WTC11 (cell line): ENCODE measurements around the gene INCA1. TPM values are rescaled to one million over a fixed set of nuclear protein-coding genes. Genes with fewer than 3 reads are reported as not detected.

Experiments used
- ATAC-seq: fragments of 200-7000 bp; cut with Tn5 transposase; 2 replicates; pipeline ENCODE4 v1.10.0; 2021; ENCODE audit warnings: mild to moderate bottlenecking, moderate library complexity
- CTCF ChIA-PET: fragments of 300-600 bp; sonication (Branson Sonifier 250); formaldehyde crosslinking; loops from one replicate; lab custom pipeline; 2021; ENCODE audit warnings: antibody characterized with exemption; lab: Charles Lee
- POLR2A ChIA-PET: fragments of 350-600 bp; sonication (Branson Sonifier 250); formaldehyde crosslinking; loops from one replicate; lab custom pipeline; 2021; ENCODE audit warnings: antibody characterized with exemption; lab: Charles Lee
- DNase-seq: peaks from one replicate; pipeline ENCODE4 v3.0.0; 2021; ENCODE audit warnings: low spot score
- H3K27ac Mint-ChIP-seq: 2 replicates; pipeline ENCODE4 v1.8.0; 2021; ENCODE audit warnings: mixed read lengths
- H3K27me3 Mint-ChIP-seq: 2 replicates; pipeline ENCODE4 v1.8.0; 2021; ENCODE audit warnings: low read depth, mild to moderate bottlenecking, moderate library complexity, mixed read lengths
- H3K36me3 Mint-ChIP-seq: 2 replicates; pipeline ENCODE4 v1.8.0; 2021; ENCODE audit warnings: mixed read lengths
- H3K4me1 Mint-ChIP-seq: 2 replicates; pipeline ENCODE4 v1.8.0; 2022; ENCODE audit warnings: mixed read lengths
- H3K4me3 Mint-ChIP-seq: 2 replicates; pipeline ENCODE4 v1.8.0; 2021; ENCODE audit warnings: mild to moderate bottlenecking, moderate library complexity, mixed read lengths
- H3K9me3 Mint-ChIP-seq: 2 replicates; pipeline ENCODE4 v1.8.0; 2021; ENCODE audit warnings: mixed read lengths
- FOXJ3 ChIP-seq: sonication (generic); formaldehyde crosslinking; IDR thresholded peaks from 2 replicates; pipeline ENCODE4 v1.9.0; 2021; ENCODE audit warnings: missing genetic modification reagents, mild to moderate bottlenecking, borderline replicate concordance
- IRF2 ChIP-seq: sonication (generic); formaldehyde crosslinking; IDR thresholded peaks from 2 replicates; pipeline ENCODE4 v1.8.0; 2022; ENCODE audit warnings: low read depth, missing genetic modification reagents, borderline replicate concordance
- NR2C2 ChIP-seq: sonication (generic); formaldehyde crosslinking; IDR thresholded peaks from 2 replicates; pipeline ENCODE4 v1.8.0; 2022; ENCODE audit warnings: mild to moderate bottlenecking, missing genetic modification reagents
- SMAD3 ChIP-seq: sonication (generic); formaldehyde crosslinking; IDR thresholded peaks from 2 replicates; pipeline ENCODE4 v1.8.0; 2022; ENCODE audit warnings: missing genetic modification reagents, mild to moderate bottlenecking, borderline replicate concordance
- microRNA-seq: library from miRNA; unstranded; fragments of <30 nt; microRNA quantifications from one replicate; pipeline ENCODE4 v1.2.0, GENCODE V29; 2022; ENCODE audit warnings: borderline number of aligned reads
- total RNA-seq: library from RNA; stranded (reverse); gene quantifications from 3 replicates; pipeline ENCODE4 v1.2.3, GENCODE V29; 2021

Gene INCA1
- total RNA-seq, 1 experiment from 2014 or later: 0.61 TPM

GRCh38 chr17:4938688-4939545, 58.4 kb downstream of the INCA1 start:
- POLR2A ChIA-PET: interaction anchor here (0.5 to 2.6 kb wide), 3 partner anchors 28 to 123 kb away, joined by 3 to 38 read pairs (median 6); partner anchors contain the start of gene SPAG7
- H3K4me1 Mint-ChIP-seq: peaks cover 28% of the 10 kb centered on the region
- CTCF ChIA-PET: interaction anchor here (1.0 to 2.6 kb wide), 11 partner anchors 12 to 49 kb away, joined by 3 to 38 read pairs (median 7); partner anchors contain the start of genes CAMTA2, CHRNE, ENO3 and PFN1
- no peaks in the 10 kb centered on the region for H3K9me3 Mint-ChIP-seq
- no peak for TF ChIP-seq IRF2
- TF ChIP-seq NR2C2 (CRISPR knock-in tag): no peak
- TF ChIP-seq FOXJ3 (CRISPR knock-in tag): no peak
- no peak for TF ChIP-seq SMAD3
- peaks cover 36% of the 10 kb centered on the region for H3K36me3 Mint-ChIP-seq
- H3K27ac Mint-ChIP-seq: peak overlapping the region; percentile 96
- no peaks in the 10 kb centered on the region for H3K27me3 Mint-ChIP-seq
- H3K4me3 Mint-ChIP-seq: peak overlapping the region; percentile 96
- ATAC-seq (no peak), DNase-seq (no peak)

Small RNA genes lying within 50 kb of the gene (microRNA-seq; reads per million reads assigned to microRNA genes)
- gene MIR6864: not detected
- not detected for gene MIR6865

Other genes starting within 250 kb of the INCA1 start
- gene TM4SF5, start 225.6 kb downstream of the INCA1 start, total RNA-seq: not detected in 3 replicates
- 1.2 to 2.1 TPM (median 1.7 TPM) in 3 replicates for gene VMO1, start 211.2 kb downstream of the INCA1 start, total RNA-seq
- gene GLTPD2, start 208.6 kb downstream of the INCA1 start, total RNA-seq: 0.41 to 0.44 TPM in 2 of 3 replicates, not detected in the other
- gene PSMB6, start 201.4 kb downstream of the INCA1 start, total RNA-seq: 294 to 305 TPM (median 296 TPM) in 3 replicates
- gene PLD2, start 190.4 kb downstream of the INCA1 start, total RNA-seq: 51.3 to 64.9 TPM (median 52.1 TPM) in 3 replicates
- gene MINK1, start 164.2 kb downstream of the INCA1 start, total RNA-seq: 92.1 to 105 TPM (median 96.2 TPM) in 3 replicates
- gene C17orf107, start 98.0 kb downstream of the INCA1 start, total RNA-seq: 8.2 to 8.7 TPM (median 8.7 TPM) in 3 replicates
- 0.64 to 0.78 TPM (median 0.70 TPM) in 3 replicates for gene CHRNE, start 94.4 kb downstream of the INCA1 start, total RNA-seq
- not detected in 3 replicates for gene GP1BA, start 65.2 kb downstream of the INCA1 start, total RNA-seq
- 73.7 to 83.3 TPM (median 76.8 TPM) in 3 replicates for gene SLC25A11, start 57.5 kb downstream of the INCA1 start, total RNA-seq
- 121 to 143 TPM (median 122 TPM) in 3 replicates for gene RNF167, start 57.3 kb downstream of the INCA1 start, total RNA-seq
- gene PFN1, start 49.0 kb downstream of the INCA1 start, total RNA-seq: 1,289 to 1,315 TPM (median 1,307 TPM) in 3 replicates
- 30.9 to 40.3 TPM (median 37.7 TPM) in 3 replicates for gene ENO3, start 46.4 kb downstream of the INCA1 start, total RNA-seq
- 97.3 to 103 TPM (median 101 TPM) in 3 replicates for gene SPAG7, start 29.7 kb downstream of the INCA1 start, total RNA-seq
- gene CAMTA2, start 9.8 kb downstream of the INCA1 start, total RNA-seq: 9.2 to 14.2 TPM (median 12.3 TPM) in 3 replicates
- gene KIF1C, start 428 bp upstream of the INCA1 start, total RNA-seq: 112 to 130 TPM (median 115 TPM) in 3 replicates
- gene SLC52A1, start 37.9 kb upstream of the INCA1 start, total RNA-seq: 0.78 to 1.1 TPM (median 0.99 TPM) in 3 replicates
- gene ZFP3, start 80.9 kb upstream of the INCA1 start, total RNA-seq: 0.39 to 0.71 TPM (median 0.66 TPM) in 3 replicates
- gene ZNF232, start 114.4 kb upstream of the INCA1 start, total RNA-seq: 19.2 to 23.1 TPM (median 21.7 TPM) in 3 replicates
- 0.20 to 0.25 TPM (median 0.23 TPM) in 3 replicates for gene USP6, start 118.5 kb upstream of the INCA1 start, total RNA-seq
- gene ZNF594, start 194.3 kb upstream of the INCA1 start, total RNA-seq: 9.5 to 11.6 TPM (median 10.1 TPM) in 3 replicates
- gene SCIMP, start 237.3 kb upstream of the INCA1 start, total RNA-seq: not detected in 3 replicates